Measurements from ENCODE around the gene SLC9C2. TPM values are rescaled to one million over a fixed set of nuclear protein-coding genes. Genes with fewer than 3 reads are reported as not detected.

Gene SLC9C2
- polyA plus RNA-seq (2012; rRNA removed), result not detected in 2 replicates
- polyA plus RNA-seq (2012; cell fraction: cytosol; rRNA removed), result not detected in 2 replicates
- polyA plus RNA-seq (2012; cell fraction: nucleus; rRNA removed), result 0.06 TPM in 1 of 2 replicates, not detected in the other

DNA sequence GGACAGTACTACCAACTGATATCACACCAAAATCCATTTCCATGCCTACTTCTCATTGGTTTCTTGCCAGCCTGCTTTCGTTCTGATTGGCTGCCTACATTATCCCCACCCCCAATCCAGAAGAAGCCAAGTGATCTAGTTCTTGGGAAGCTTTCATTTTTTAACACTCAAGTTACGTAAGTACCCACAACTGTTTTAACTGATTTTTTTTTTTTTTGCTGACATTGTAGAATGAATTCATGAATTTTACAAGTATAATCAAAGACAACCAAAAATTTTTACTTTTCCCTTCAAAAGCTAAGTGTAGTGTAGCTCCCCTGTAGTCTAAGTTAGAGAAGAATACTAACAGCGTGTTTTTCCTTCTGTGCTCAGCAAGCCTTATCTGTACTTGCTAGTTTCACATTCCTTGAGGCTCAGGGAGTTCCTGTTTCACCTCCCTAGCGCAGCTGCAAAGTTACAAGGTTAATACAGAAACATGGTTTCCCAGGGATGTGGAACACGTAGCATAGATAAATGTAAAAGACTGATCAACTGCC, at the start of gene SLC9C2:
SLC9C2 (minus strand) TSS at position 17 of the 536 bp plus-strand sequence. CDS start 1,296 bp downstream, outside the sequence.
- no peak within 1 kb of the TSS for H2AFZ ChIP-seq (ENCODE audit: low read depth)
- no peaks in the 10 kb centered on the region for H4K20me1 ChIP-seq (ENCODE audit: insufficient read depth)
- DNase-seq, result no peak
- H3K36me3 ChIP-seq (replicated peaks in 1 of 2; ENCODE audit: control insufficient read depth in 1 of 2, insufficient read depth in 2 of 2, low read length in 1 of 2), result no peaks in the 10 kb centered on the region
- no peaks in the 10 kb centered on the region for H3K27me3 ChIP-seq (ENCODE audit: insufficient read depth)
- 73% methylated on average over 5 of the region's 5 CpGs for WGBS (ENCODE audit: low lambda C conversion rate)
- no peak within 1 kb of the TSS for H3K4me3 ChIP-seq (ENCODE audit: low read depth in 2 of 2, low read length in 1 of 2)
- no peaks in the 10 kb centered on the region for H3F3A ChIP-seq (replicated peaks; ENCODE audit: insufficient read depth)
- no peaks in the 10 kb centered on the region for H3K4me1 ChIP-seq (ENCODE audit: control insufficient read depth in 1 of 2, insufficient read depth in 2 of 2, low read depth in 1 of 2, low read length in 1 of 2)
- no peaks in the 10 kb centered on the region for H3K9me3 ChIP-seq
- no peak within 1 kb of the TSS for H3K4me2 ChIP-seq
- no peaks in the 10 kb centered on the region for H3K9me2 ChIP-seq
- POLR2A ChIA-PET, result no interaction called here
- H3K27ac ChIP-seq (ENCODE audit: low read depth in 2 of 2, low read length in 1 of 2), result no peak within 1 kb of the TSS
- TF ChIP-seq RCOR1 (IDR thresholded peaks at IDR 0.05; ENCODE audit: low read length) (no peak), FOSL2 (IDR thresholded peaks at IDR 0.05; ENCODE audit: borderline replicate concordance, low read depth) (no peak), RAD21 (IDR thresholded peaks at IDR 0.05; ENCODE audit: low read length) (no peak), JUND (IDR thresholded peaks at IDR 0.05) (no peak), NRF1 (IDR thresholded peaks at IDR 0.05; ENCODE audit: low read depth, low read length) (no peak), USF2 (IDR thresholded peaks at IDR 0.05; ENCODE audit: borderline replicate concordance, low read depth, low read length) (no peak), NFIC (IDR thresholded peaks at IDR 0.05; ENCODE audit: borderline replicate concordance) (no peak), ELF1 (IDR thresholded peaks at IDR 0.05) (no peak), MEF2A (IDR thresholded peaks at IDR 0.05; ENCODE audit: borderline replicate concordance, low read depth) (no peak), USF1 (IDR thresholded peaks at IDR 0.05; ENCODE audit: borderline replicate concordance, low read depth) (no peak), MAX (IDR thresholded peaks at IDR 0.05; ENCODE audit: low read depth) (no peak), SIN3A (IDR thresholded peaks at IDR 0.05; ENCODE audit: borderline replicate concordance, low read depth, low read length) (no peak), YY1 (IDR thresholded peaks at IDR 0.05; ENCODE audit: low read depth) (no peak), GATA2 (CRISPR knock-in tag; IDR thresholded peaks at IDR 0.05) (no peak), CHD2 (IDR thresholded peaks at IDR 0.05; ENCODE audit: low read length, partially characterized antibody) (no peak), EP300 (IDR thresholded peaks at IDR 0.05; ENCODE audit: borderline replicate concordance in 1 of 2, low read depth in 1 of 2, low read length in 1 of 2) (no peak), TAF1 (IDR thresholded peaks at IDR 0.05; ENCODE audit: borderline replicate concordance, low read depth, low read length) (no peak)
- TF ChIP-seq, protein P1, sequence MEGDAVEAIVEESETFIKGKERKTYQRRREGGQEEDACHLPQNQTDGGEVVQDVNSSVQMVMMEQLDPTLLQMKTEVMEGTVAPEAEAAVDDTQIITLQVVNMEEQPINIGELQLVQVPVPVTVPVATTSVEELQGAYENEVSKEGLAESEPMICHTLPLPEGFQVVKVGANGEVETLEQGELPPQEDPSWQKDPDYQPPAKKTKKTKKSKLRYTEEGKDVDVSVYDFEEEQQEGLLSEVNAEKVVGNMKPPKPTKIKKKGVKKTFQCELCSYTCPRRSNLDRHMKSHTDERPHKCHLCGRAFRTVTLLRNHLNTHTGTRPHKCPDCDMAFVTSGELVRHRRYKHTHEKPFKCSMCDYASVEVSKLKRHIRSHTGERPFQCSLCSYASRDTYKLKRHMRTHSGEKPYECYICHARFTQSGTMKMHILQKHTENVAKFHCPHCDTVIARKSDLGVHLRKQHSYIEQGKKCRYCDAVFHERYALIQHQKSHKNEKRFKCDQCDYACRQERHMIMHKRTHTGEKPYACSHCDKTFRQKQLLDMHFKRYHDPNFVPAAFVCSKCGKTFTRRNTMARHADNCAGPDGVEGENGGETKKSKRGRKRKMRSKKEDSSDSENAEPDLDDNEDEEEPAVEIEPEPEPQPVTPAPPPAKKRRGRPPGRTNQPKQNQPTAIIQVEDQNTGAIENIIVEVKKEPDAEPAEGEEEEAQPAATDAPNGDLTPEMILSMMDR (IDR thresholded peaks at IDR 0.05), result no peak
- TF ChIP-seq, protein P2, sequence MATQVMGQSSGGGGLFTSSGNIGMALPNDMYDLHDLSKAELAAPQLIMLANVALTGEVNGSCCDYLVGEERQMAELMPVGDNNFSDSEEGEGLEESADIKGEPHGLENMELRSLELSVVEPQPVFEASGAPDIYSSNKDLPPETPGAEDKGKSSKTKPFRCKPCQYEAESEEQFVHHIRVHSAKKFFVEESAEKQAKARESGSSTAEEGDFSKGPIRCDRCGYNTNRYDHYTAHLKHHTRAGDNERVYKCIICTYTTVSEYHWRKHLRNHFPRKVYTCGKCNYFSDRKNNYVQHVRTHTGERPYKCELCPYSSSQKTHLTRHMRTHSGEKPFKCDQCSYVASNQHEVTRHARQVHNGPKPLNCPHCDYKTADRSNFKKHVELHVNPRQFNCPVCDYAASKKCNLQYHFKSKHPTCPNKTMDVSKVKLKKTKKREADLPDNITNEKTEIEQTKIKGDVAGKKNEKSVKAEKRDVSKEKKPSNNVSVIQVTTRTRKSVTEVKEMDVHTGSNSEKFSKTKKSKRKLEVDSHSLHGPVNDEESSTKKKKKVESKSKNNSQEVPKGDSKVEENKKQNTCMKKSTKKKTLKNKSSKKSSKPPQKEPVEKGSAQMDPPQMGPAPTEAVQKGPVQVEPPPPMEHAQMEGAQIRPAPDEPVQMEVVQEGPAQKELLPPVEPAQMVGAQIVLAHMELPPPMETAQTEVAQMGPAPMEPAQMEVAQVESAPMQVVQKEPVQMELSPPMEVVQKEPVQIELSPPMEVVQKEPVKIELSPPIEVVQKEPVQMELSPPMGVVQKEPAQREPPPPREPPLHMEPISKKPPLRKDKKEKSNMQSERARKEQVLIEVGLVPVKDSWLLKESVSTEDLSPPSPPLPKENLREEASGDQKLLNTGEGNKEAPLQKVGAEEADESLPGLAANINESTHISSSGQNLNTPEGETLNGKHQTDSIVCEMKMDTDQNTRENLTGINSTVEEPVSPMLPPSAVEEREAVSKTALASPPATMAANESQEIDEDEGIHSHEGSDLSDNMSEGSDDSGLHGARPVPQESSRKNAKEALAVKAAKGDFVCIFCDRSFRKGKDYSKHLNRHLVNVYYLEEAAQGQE (IDR thresholded peaks at IDR 0.05; ENCODE audit: low read depth, low read length), result no peak
- TF ChIP-seq, protein P3, sequence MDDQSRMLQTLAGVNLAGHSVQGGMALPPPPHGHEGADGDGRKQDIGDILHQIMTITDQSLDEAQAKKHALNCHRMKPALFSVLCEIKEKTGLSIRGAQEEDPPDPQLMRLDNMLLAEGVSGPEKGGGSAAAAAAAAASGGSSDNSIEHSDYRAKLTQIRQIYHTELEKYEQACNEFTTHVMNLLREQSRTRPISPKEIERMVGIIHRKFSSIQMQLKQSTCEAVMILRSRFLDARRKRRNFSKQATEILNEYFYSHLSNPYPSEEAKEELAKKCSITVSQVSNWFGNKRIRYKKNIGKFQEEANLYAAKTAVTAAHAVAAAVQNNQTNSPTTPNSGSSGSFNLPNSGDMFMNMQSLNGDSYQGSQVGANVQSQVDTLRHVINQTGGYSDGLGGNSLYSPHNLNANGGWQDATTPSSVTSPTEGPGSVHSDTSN (IDR thresholded peaks at IDR 0.05), result no peak
- no peaks in the 10 kb centered on the region for H3K79me2 ChIP-seq (ENCODE audit: insufficient read depth)
- CTCF ChIA-PET, result no interaction called here
- no peak within 1 kb of the TSS for H3K9ac ChIP-seq

All from SK-N-SH (cell line).